Peyer's patch (tissue), 4 donors: Measurements from ENCODE around the gene LLCFC1.

Experiments
- CTCF ChIP-seq, 6 experiments: fragments of 450-650 bp in 4 of 6; fragments of 200-600 bp in 2 of 6; sonication (generic) in 1 of 6; IDR thresholded peaks; one replicate each; pipeline ENCODE4 v1.5.1; 2017 to 2019; ENCODE audit warnings: antibody characterized with exemption in 6 of 6, mild to moderate bottlenecking in 3 of 6, moderate library complexity in 1 of 6
- POLR2A ChIP-seq, 2 donors: fragments of 450-650 bp; IDR thresholded peaks; one replicate each; pipeline ENCODE4 v1.5.1; 2017; ENCODE audit warnings: antibody characterized with exemption in 2 of 2, mild to moderate bottlenecking in 2 of 2, moderate library complexity in 2 of 2

GRCh38 chr7:142892951-142893350 is 46.3 kb upstream of the LLCFC1 start:
- TF ChIP-seq CTCF (IDR thresholded peaks at IDR 0.05): no peak
- TF ChIP-seq POLR2A (IDR thresholded peaks at IDR 0.05): no peak
